Lower lobe of right lung (tissue), 2 donors: ENCODE data around the gene CSNK1D. TPM values are rescaled to one million over a fixed set of nuclear protein-coding genes. Genes with fewer than 3 reads are reported as not detected.

ENCODE experiments used
- ATAC-seq, 2 donors: fragments of 200-7000 bp; cut with Tn5 transposase; one replicate each; pipeline ENCODE4 v1.9.1; 2020 to 2022; ENCODE audit warnings: mild to moderate bottlenecking in 2 of 2, moderate library complexity in 2 of 2
- DNase-seq: peaks from one replicate; pipeline ENCODE4 v3.0.0-alpha.2; 2020
- H3K27ac ChIP-seq: fragments of 200-600 bp; one replicate; pipeline ENCODE4 v1.8.0; 2022
- H3K27me3 ChIP-seq: fragments of 200-600 bp; one replicate; pipeline ENCODE4 v1.8.0; 2022; ENCODE audit warnings: low read depth
- H3K36me3 ChIP-seq: fragments of 200-600 bp; one replicate; pipeline ENCODE4 v1.8.0; 2022; ENCODE audit warnings: mild to moderate bottlenecking
- H3K4me1 ChIP-seq: fragments of 200-600 bp; one replicate; pipeline ENCODE4 v1.8.0; 2022
- H3K4me3 ChIP-seq: fragments of 200-600 bp; one replicate; pipeline ENCODE4 v1.8.0; 2022; ENCODE audit warnings: mild to moderate bottlenecking
- H3K9me3 ChIP-seq: fragments of 200-600 bp; one replicate; pipeline ENCODE4 v1.8.0; 2022
- intact Hi-C: fragments of 100-400 bp; cut with DNase I; formaldehyde crosslinking; loops from one replicate; pipeline ENCODE4 v1.11.0; 2022
- total RNA-seq: library from RNA; stranded (reverse); fragmentation: NEBNext Ultra II Directional; extraction: Animal tissue kit (Norgen Biotek cat#: 25700); gene quantifications from one replicate; pipeline ENCODE4 v1.2.1, GENCODE V29; 2021
- TF ChIP-seq, protein P1 (sequence below): fragments of 200-600 bp; IDR thresholded peaks from one replicate; pipeline ENCODE4 v1.8.0; 2022; ENCODE audit warnings: antibody characterized with exemption, mild to moderate bottlenecking
- donor health status: DM: no; HTN: yes; CAD: no; lungs with severe emphysema.

Gene CSNK1D
- total RNA-seq, 1 donor from 2014 or later: 146 TPM

- Histone ChIP-seq H3K27ac (peak overlapping the region; percentile 84), H3K9me3 (no peaks in the 10 kb centered on the region), H3K4me1 (peaks cover 14% of the 10 kb centered on the region), H3K27me3 (no peaks in the 10 kb centered on the region), H3K4me3 (no peak overlapping the region), H3K36me3 (peaks cover 2% of the 10 kb centered on the region)
- TF ChIP-seq, protein P1, sequence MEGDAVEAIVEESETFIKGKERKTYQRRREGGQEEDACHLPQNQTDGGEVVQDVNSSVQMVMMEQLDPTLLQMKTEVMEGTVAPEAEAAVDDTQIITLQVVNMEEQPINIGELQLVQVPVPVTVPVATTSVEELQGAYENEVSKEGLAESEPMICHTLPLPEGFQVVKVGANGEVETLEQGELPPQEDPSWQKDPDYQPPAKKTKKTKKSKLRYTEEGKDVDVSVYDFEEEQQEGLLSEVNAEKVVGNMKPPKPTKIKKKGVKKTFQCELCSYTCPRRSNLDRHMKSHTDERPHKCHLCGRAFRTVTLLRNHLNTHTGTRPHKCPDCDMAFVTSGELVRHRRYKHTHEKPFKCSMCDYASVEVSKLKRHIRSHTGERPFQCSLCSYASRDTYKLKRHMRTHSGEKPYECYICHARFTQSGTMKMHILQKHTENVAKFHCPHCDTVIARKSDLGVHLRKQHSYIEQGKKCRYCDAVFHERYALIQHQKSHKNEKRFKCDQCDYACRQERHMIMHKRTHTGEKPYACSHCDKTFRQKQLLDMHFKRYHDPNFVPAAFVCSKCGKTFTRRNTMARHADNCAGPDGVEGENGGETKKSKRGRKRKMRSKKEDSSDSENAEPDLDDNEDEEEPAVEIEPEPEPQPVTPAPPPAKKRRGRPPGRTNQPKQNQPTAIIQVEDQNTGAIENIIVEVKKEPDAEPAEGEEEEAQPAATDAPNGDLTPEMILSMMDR: no peak
- intact Hi-C loops: no loop called here
- no peak for DNase-seq
- ATAC-seq: peak; percentile 13 to 18
Measured at GRCh38 chr17:82204831-82205719, 68.4 kb downstream of the CSNK1D start.

DNA sequence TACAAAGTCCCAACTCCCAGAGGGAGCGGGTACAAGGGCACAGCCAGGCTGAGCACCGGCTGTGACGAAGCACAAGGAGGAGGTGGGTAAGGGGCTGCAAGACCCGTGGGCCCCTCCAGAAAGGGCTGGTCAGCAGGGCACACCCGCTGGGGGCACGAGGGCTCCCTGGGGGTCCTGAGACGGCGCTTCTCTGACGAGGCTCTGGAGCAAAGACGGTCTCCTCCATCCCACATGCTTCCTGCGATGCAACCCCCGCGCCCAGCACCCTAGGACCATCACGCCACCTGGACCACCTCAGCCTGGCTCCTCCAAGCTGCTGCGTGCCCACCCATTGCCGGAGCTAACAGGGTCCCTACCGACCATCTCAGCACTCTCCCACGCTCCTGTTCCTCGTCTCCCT is 69.6 kb downstream of the CSNK1D start:
- DNase-seq (no peak), ATAC-seq (no peak)
- Histone ChIP-seq H3K4me3 (no peak overlapping the region), H3K4me1 (peaks cover 14% of the 10 kb centered on the region), H3K27ac (no peak overlapping the region), H3K27me3 (no peaks in the 10 kb centered on the region), H3K36me3 (peaks cover 11% of the 10 kb centered on the region), H3K9me3 (no peaks in the 10 kb centered on the region)
- TF ChIP-seq, protein P1: no peak
- intact Hi-C loops: no loop called here

DNA sequence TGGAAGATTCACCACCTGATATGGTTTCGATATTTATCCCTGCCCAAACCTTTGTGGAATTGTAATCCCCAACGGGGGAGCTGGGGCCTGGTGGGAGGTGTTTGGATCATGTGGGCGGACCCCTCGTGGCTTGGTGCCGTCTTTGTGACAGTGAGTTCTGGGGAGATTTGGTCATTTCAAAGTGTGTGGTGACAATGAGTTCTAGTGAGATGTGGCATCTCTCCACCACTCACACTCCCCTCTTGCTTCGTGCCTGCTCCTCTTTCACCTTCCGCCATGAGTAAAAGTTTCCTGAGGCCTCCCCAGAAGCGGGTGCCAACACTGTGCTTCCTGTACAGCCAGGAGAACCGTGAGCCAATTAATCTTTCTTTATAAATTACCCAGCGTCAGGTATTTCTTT is 70.5 kb downstream of the CSNK1D start:
- intact Hi-C loops: no loop called here
- peaks cover 14% of the 10 kb centered on the region for H3K4me1 ChIP-seq
- H3K9me3 ChIP-seq: no peaks in the 10 kb centered on the region
- peaks cover 11% of the 10 kb centered on the region for H3K36me3 ChIP-seq
- TF ChIP-seq, protein P1: no peak
- ATAC-seq: no peak
- no peak overlapping the region for H3K27ac ChIP-seq
- H3K4me3 ChIP-seq: no peak overlapping the region
- H3K27me3 ChIP-seq: no peaks in the 10 kb centered on the region
- no peak for DNase-seq

GRCh38 chr17:82201498-82201910 is 72.0 kb downstream of the CSNK1D start:
- no peak overlapping the region for H3K4me3 ChIP-seq
- no peaks in the 10 kb centered on the region for H3K27me3 ChIP-seq
- H3K27ac ChIP-seq: no peak overlapping the region
- ATAC-seq (no peak), DNase-seq (no peak)
- H3K9me3 ChIP-seq: no peaks in the 10 kb centered on the region
- intact Hi-C loops: no loop called here
- H3K36me3 ChIP-seq: peaks cover 20% of the 10 kb centered on the region
- peaks cover 12% of the 10 kb centered on the region for H3K4me1 ChIP-seq
- TF ChIP-seq, protein P1: no peak

GRCh38 chr17:82200743-82201497 is 72.6 kb downstream of the CSNK1D start:
- Histone ChIP-seq H3K9me3 (no peaks in the 10 kb centered on the region), H3K4me3 (no peak overlapping the region), H3K27me3 (no peaks in the 10 kb centered on the region), H3K4me1 (peaks cover 6% of the 10 kb centered on the region), H3K27ac (no peak overlapping the region), H3K36me3 (peaks cover 20% of the 10 kb centered on the region)
- TF ChIP-seq, protein P1: no peak
- DNase-seq (no peak), ATAC-seq (no peak)
- intact Hi-C loops: no loop called here
